Body of pancreas (tissue), 4 donors: ENCODE results near the gene LITAF. TPM values are rescaled to one million over a fixed set of nuclear protein-coding genes. Genes with fewer than 3 reads are reported as not detected.

Experiments
- ATAC-seq: fragments of 150-250 bp; one replicate; pipeline ENCODE4 v1.9.1; 2016
- DNase-seq, 4 donors: peaks; one replicate each; pipeline ENCODE4 v3.0.0-alpha.2; 2019
- H3K27ac ChIP-seq, 4 donors: fragments of 200-600 bp; sonication (generic); 1 replicate in 3 of 4; 2 replicates in 1 of 4; pipeline versions ENCODE4 v1.5.1 to v1.6.1; 2016 to 2019; ENCODE audit warnings: mild to moderate bottlenecking in 1 of 4, mixed read lengths in 1 of 4, moderate library complexity in 1 of 4
- H3K27me3 ChIP-seq, 2 donors: fragments of 200-600 bp; sonication (generic); one replicate each; pipeline ENCODE4 v1.6.0; 2016; ENCODE audit warnings: mild to moderate bottlenecking in 1 of 2
- H3K36me3 ChIP-seq, 2 donors: fragments of 200-600 bp; sonication (generic); replicated peaks in 1 of 2; 2 replicates each; pipeline ENCODE4 v1.5.1; 2016; ENCODE audit warnings: low read depth in 2 of 2; ENCODE audit not compliant: insufficient read depth in 1 of 2
- H3K4me1 ChIP-seq: fragments of 200-600 bp; sonication (generic); one replicate; pipeline ENCODE4 v1.6.0; 2016
- H3K4me3 ChIP-seq, 2 donors: fragments of 200-600 bp; sonication (generic); 1 replicate in 1 of 2; 2 replicates in 1 of 2; pipeline ENCODE4 v1.5.1; 2016 to 2019
- H3K9me3 ChIP-seq, 3 donors: fragments of 200-600 bp; sonication (generic); 1 replicate in 2 of 3; 2 replicates in 1 of 3; pipeline ENCODE4 v1.5.1; 2016
- POLR2A ChIP-seq, 3 donors: fragments of 450-650 bp; IDR thresholded peaks; one replicate each; pipeline ENCODE4 v1.6.1; 2016; ENCODE audit warnings: antibody characterized with exemption in 3 of 3, mild to moderate bottlenecking in 2 of 3
- WGBS, 2 donors: methylation state at CpG; one replicate each; pipeline ENCODE4 v1.1.5; 2017; 5-methylcytosine and 5-hydroxymethylcytosine counted together
- intact Hi-C: fragments of 100-400 bp; cut with DNase I; formaldehyde crosslinking; loops from one replicate; pipeline ENCODE4 v1.15.1; 2023
- total RNA-seq, 2 donors: library from RNA; depleted of rRNA; stranded (reverse); fragments of >200 nt; gene quantifications; one replicate each; pipeline ENCODE4 v1.1.0, GENCODE V29; 2016
- TF ChIP-seq, protein P1 (sequence below), 7 experiments: fragments of 450-650 bp in 4 of 7; fragments of 200-600 bp in 3 of 7; sonication (generic) in 3 of 7; IDR thresholded peaks; one replicate each; pipeline ENCODE4 v1.5.1; 2016 to 2019; ENCODE audit warnings: antibody characterized with exemption in 7 of 7

Gene LITAF
- total RNA-seq, 2 donors from 2014 or later, result 24.9 to 25.7 TPM

DNA sequence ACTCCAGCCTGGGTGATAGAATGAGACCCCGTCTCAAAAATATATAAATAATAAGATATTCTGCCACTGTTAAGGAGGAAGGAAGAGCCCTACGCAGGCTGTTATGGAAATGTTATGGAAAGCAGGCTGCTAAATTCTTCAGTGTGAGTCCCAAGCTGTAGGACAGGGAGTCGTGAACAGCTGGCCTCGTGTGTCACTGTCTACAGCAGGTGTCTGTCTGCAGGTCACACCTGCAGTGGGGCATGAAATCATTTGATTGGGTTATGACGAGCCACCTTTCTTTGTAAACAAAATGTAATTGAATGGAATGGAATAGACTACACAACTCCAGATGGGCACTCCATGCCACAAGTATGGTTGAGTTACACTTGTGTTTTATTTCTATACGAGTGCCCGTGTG lies 15.6 kb upstream of the LITAF start:
- no peak overlapping the region for H3K27ac ChIP-seq
- 81 to 83% methylated on average over 7 of the region's 7 CpGs for WGBS, 2 donors
- DNase-seq, result no peak

DNA sequence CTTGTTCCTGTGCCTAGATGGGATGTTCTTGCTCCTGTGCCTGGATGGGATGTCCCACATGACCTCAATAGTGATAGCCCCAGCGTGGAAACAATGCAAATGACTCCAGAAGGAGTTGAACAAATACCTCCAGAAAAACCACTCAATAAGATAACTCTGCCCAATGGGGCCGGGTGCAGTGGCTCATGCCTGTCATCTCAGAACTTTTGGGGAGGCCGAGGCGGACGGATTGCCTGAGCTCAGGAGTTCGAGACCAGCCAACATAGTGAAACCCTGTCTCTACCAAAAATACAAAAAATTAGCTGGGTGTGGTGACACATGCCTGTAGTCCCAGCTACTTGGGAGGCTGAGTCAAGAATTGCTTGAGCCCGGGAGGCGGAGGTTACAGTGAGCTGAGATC lies 15.2 kb upstream of the LITAF start:
- no peak overlapping the region for H3K27ac ChIP-seq
- intact Hi-C loops, result no loop called here
- DNase-seq (no peak), ATAC-seq (no peak)
- no peaks in the 10 kb centered on the region for H3K27me3 ChIP-seq
- no peaks in the 10 kb centered on the region for H3K36me3 ChIP-seq
- TF ChIP-seq, protein P1, sequence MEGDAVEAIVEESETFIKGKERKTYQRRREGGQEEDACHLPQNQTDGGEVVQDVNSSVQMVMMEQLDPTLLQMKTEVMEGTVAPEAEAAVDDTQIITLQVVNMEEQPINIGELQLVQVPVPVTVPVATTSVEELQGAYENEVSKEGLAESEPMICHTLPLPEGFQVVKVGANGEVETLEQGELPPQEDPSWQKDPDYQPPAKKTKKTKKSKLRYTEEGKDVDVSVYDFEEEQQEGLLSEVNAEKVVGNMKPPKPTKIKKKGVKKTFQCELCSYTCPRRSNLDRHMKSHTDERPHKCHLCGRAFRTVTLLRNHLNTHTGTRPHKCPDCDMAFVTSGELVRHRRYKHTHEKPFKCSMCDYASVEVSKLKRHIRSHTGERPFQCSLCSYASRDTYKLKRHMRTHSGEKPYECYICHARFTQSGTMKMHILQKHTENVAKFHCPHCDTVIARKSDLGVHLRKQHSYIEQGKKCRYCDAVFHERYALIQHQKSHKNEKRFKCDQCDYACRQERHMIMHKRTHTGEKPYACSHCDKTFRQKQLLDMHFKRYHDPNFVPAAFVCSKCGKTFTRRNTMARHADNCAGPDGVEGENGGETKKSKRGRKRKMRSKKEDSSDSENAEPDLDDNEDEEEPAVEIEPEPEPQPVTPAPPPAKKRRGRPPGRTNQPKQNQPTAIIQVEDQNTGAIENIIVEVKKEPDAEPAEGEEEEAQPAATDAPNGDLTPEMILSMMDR (IDR thresholded peaks at IDR 0.05), result no peak
- no peak for TF ChIP-seq POLR2A (IDR thresholded peaks at IDR 0.05)
- H3K4me3 ChIP-seq, result no peak overlapping the region
- H3K9me3 ChIP-seq, result no peaks in the 10 kb centered on the region
- H3K4me1 ChIP-seq, result peaks cover 8% of the 10 kb centered on the region
- 94 to 95% methylated on average over 8 of the region's 8 CpGs for WGBS, 2 donors

More for the DNA sequence above, 15.6 kb upstream of the LITAF start:
- intact Hi-C loops, result no loop called here
- TF ChIP-seq POLR2A (IDR thresholded peaks at IDR 0.05), result no peak
- TF ChIP-seq, protein P1 (IDR thresholded peaks at IDR 0.05), result no peak
- H3K9me3 ChIP-seq, result no peaks in the 10 kb centered on the region
- no peak overlapping the region for H3K4me3 ChIP-seq
- H3K36me3 ChIP-seq, result no peaks in the 10 kb centered on the region
- ATAC-seq, result no peak
- peaks cover 4% of the 10 kb centered on the region for H3K4me1 ChIP-seq
- no peaks in the 10 kb centered on the region for H3K27me3 ChIP-seq

DNA sequence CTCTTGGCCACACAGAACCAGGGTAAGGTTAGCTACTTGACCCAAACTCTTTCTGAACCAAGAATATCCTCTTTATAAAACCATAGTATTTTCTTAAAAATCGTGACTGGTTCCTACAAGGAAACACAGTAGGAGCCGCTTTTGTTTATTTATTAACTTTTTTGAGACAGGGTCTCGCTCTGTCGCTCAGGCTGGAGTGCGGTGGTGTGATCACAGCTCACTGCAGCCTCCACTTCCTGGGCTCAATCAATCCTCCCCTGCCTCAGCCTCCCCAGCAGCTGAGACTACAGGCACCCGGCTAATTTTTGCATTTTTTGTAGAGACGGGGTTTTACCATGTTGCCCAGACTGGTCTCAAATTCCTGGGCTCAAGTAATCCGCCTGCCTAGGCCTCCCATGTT lies 14.7 kb upstream of the LITAF start:
- no peaks in the 10 kb centered on the region for H3K36me3 ChIP-seq
- intact Hi-C loops, result no loop called here
- 87 to 89% methylated on average over 7 to 8 of the region's 8 CpGs for WGBS, 2 donors
- H3K27ac ChIP-seq, result no peak overlapping the region
- DNase-seq (no peak), ATAC-seq (no peak)
- TF ChIP-seq POLR2A (IDR thresholded peaks at IDR 0.05), result no peak
- TF ChIP-seq, protein P1 (IDR thresholded peaks at IDR 0.05), result no peak
- H3K9me3 ChIP-seq, result no peaks in the 10 kb centered on the region
- H3K4me1 ChIP-seq, result peaks cover 9% of the 10 kb centered on the region
- no peak overlapping the region for H3K4me3 ChIP-seq
- H3K27me3 ChIP-seq, result no peaks in the 10 kb centered on the region

DNA sequence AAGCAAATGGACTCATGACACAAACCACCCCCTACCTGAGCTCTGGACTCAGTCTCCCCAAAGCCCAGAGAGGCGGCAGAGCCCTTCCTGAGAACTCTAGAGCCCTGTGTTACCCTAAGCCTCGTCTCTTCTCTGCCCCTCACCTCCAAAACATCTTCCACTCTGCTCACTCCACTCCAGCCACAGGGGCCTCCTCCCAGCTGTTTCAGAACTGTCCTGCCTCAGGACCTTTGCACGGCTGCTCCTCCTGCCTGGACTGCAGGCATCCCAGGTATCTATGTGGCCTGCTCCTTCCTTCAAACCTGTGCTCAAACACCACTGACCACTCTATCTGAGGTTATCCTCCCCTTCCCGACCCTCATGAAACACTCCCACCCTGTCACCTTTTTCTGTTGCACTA lies 12.9 kb upstream of the LITAF start:
- no peaks in the 10 kb centered on the region for H3K36me3 ChIP-seq
- intact Hi-C loops, result no loop called here
- peaks cover 9% of the 10 kb centered on the region for H3K4me1 ChIP-seq
- H3K27me3 ChIP-seq, result no peaks in the 10 kb centered on the region
- H3K9me3 ChIP-seq, result no peaks in the 10 kb centered on the region
- WGBS, 2 donors, result 89 to 94% methylated on average over 4 of the region's 4 CpGs
- H3K4me3 ChIP-seq, result no peak overlapping the region
- TF ChIP-seq POLR2A (IDR thresholded peaks at IDR 0.05), result no peak
- TF ChIP-seq, protein P1 (IDR thresholded peaks at IDR 0.05), result no peak
- H3K27ac ChIP-seq, result no peak overlapping the region
- ATAC-seq (no peak), DNase-seq (no peak)
